Erythroblast (primary cell): Measurements from ENCODE around the gene KCTD17.

Experiments used
- GATA1 ChIP-seq: IDR thresholded peaks from 2 replicates; pipeline ENCODE4 v1.6.1; 2011; ENCODE audit warnings: low read depth, mild to moderate bottlenecking, control low read depth, low read length, moderate library complexity
- POLR2A ChIP-seq: IDR thresholded peaks from 2 replicates; pipeline ENCODE4 v1.6.1; 2011; ENCODE audit warnings: mild to moderate bottlenecking, low read length

- TF ChIP-seq POLR2A: no peak
- TF ChIP-seq GATA1: no peak
Observed at GRCh38 chr22:37060801-37061610, 9.5 kb downstream of the KCTD17 start.
